Breast epithelium (tissue), 3 donors: ENCODE measurements around the gene E2F7.

Experiments
- CTCF ChIP-seq, 3 donors: fragments of 450-650 bp; IDR thresholded peaks; one replicate each; pipeline ENCODE4 v1.5.1; 2016 to 2017; ENCODE audit warnings: antibody characterized with exemption in 3 of 3, mild to moderate bottlenecking in 3 of 3, moderate library complexity in 3 of 3
- POLR2AphosphoS5 ChIP-seq, 3 donors: sonication (generic); formaldehyde crosslinking; IDR thresholded peaks; one replicate each; pipeline ENCODE4 v1.6.1; 2017; ENCODE audit warnings: antibody characterized with exemption in 3 of 3

GRCh38 chr12:77005611-77006098, 59.7 kb downstream of the E2F7 start:
- no peak for TF ChIP-seq CTCF (IDR thresholded peaks at IDR 0.05)
- TF ChIP-seq POLR2AphosphoS5 (IDR thresholded peaks at IDR 0.05): no peak
